ENCODE results near the gene LYZL2. TPM values are rescaled to one million over a fixed set of nuclear protein-coding genes. Genes with fewer than 3 reads are reported as not detected.
"Not testable (repeated sequence)": the region's sequence is repeated elsewhere in the genome, so short reads cannot be mapped to it uniquely, and the experiment has no call there.

The LYZL2 gene
- total RNA-seq, 1 experiment from 2014 or later: not detected

DNA sequence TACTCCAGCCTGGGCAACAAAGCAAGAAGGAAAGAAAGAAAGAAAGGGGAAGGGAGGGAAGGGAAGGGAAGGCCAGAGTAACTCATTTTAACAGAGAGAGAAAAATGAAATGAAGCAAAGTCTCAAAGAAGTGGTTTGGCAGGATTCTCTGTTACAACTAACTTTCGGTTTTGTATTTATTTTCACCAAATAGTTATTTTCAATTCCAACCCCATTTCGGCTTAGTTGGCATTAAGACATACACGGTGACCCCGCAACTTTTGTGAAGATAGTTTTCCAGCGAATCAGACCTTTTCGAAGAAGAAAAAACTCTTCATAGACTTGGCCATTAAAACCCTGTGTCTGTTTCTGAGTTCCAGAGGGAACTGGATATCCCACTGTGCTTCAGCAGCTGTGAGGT is 45.2 kb upstream of the LYZL2 start:
- intact Hi-C loops (cut with micrococcal nuclease; ENCODE audit: unreplicated experiment): no loop called here
- no peak overlapping the region for H3K4me3 Mint-ChIP-seq (ENCODE audit: unreplicated experiment)
- no peaks in the 10 kb centered on the region for H3K36me3 Mint-ChIP-seq (ENCODE audit: insufficient read depth, unreplicated experiment)
- H3K27ac Mint-ChIP-seq (ENCODE audit: unreplicated experiment): no peak overlapping the region
- no peaks in the 10 kb centered on the region for H3K36me3 ChIP-seq (ENCODE audit: control insufficient read depth, insufficient read depth, low read length)
- TF ChIP-seq CTCF (IDR thresholded peaks at IDR 0.05; ENCODE audit: insufficient read depth in 1 of 2, low read depth in 1 of 2, low read length in 1 of 2, severe bottlenecking in 1 of 2, unreplicated experiment in 1 of 2): no peak
- H3K4me1 Mint-ChIP-seq (ENCODE audit: low read depth, unreplicated experiment): no peaks in the 10 kb centered on the region
- BruUV-seq (replicated peaks): no TSS peak
- peaks cover 3% of the 10 kb centered on the region for H3K27me3 Mint-ChIP-seq (ENCODE audit: insufficient read depth, unreplicated experiment)
- no peak for DNase-seq
- ChIA-PET POLR2A (no interaction called here), CTCF (no interaction called here)
- no peak overlapping the region for H3K4me3 ChIP-seq (ENCODE audit: low read depth, low read length)
- no peaks in the 10 kb centered on the region for H3K9me3 ChIP-seq
- H3K4me1 ChIP-seq: no peaks in the 10 kb centered on the region; the same call in 1 of the 2 replicates
- no peaks in the 10 kb centered on the region for H3K27me3 ChIP-seq (replicated peaks; ENCODE audit: control insufficient read depth, insufficient read depth, low read length)
- peaks cover 6% of the 10 kb centered on the region for H3K9me3 Mint-ChIP-seq (ENCODE audit: unreplicated experiment)

DNA sequence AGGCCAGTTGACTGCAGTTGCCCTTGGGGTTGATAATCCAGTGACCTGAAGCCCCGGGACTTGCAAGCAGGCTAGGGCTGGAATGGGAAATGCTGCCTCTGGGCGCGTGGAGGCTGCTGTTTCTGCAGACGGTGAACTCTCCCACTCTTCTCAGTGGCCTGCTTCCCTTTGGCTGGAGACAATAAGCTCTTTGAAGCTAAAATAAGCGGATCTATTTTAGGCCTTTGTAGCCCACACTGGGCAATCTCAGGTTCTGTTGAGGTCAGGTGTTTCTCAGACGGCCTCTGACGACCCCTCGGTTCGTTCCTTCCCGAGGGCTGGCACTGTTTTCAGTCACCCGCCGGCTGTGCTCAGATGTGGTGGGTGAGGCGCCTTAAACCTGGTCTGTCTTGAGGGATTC is 43.7 kb upstream of the LYZL2 start:
- H3K4me3 Mint-ChIP-seq (ENCODE audit: unreplicated experiment); H3K27me3 Mint-ChIP-seq (ENCODE audit: insufficient read depth, unreplicated experiment); H3K36me3 ChIP-seq (ENCODE audit: control insufficient read depth, insufficient read depth, low read length); H3K9me3 ChIP-seq; H3K4me1 Mint-ChIP-seq (ENCODE audit: low read depth, unreplicated experiment); intact Hi-C loops (cut with micrococcal nuclease; ENCODE audit: unreplicated experiment); H3K36me3 Mint-ChIP-seq (ENCODE audit: insufficient read depth, unreplicated experiment); H3K4me3 ChIP-seq (ENCODE audit: low read depth, low read length); H3K27ac Mint-ChIP-seq (ENCODE audit: unreplicated experiment); BruUV-seq (replicated peaks); H3K4me1 ChIP-seq; CTCF ChIA-PET; H3K27me3 ChIP-seq (replicated peaks; ENCODE audit: control insufficient read depth, insufficient read depth, low read length); H3K9me3 Mint-ChIP-seq (ENCODE audit: unreplicated experiment); POLR2A ChIA-PET; DNase-seq: not testable (repeated sequence)

GRCh38 chr10:30672338-30672737 is 42.8 kb upstream of the LYZL2 start:
- H3K4me1 Mint-ChIP-seq (ENCODE audit: low read depth, unreplicated experiment); H3K9me3 ChIP-seq; H3K36me3 Mint-ChIP-seq (ENCODE audit: insufficient read depth, unreplicated experiment); H3K4me3 ChIP-seq (ENCODE audit: low read depth, low read length); H3K9me3 Mint-ChIP-seq (ENCODE audit: unreplicated experiment); CTCF ChIA-PET; H3K4me1 ChIP-seq; BruUV-seq (replicated peaks); H3K36me3 ChIP-seq (ENCODE audit: control insufficient read depth, insufficient read depth, low read length); H3K4me3 Mint-ChIP-seq (ENCODE audit: unreplicated experiment); POLR2A ChIA-PET; H3K27ac Mint-ChIP-seq (ENCODE audit: unreplicated experiment); H3K27me3 ChIP-seq (replicated peaks; ENCODE audit: control insufficient read depth, insufficient read depth, low read length); intact Hi-C loops (cut with micrococcal nuclease; ENCODE audit: unreplicated experiment); DNase-seq: not testable (repeated sequence)
- H3K27me3 Mint-ChIP-seq (ENCODE audit: insufficient read depth, unreplicated experiment): peaks cover 11% of the 10 kb centered on the region

DNA sequence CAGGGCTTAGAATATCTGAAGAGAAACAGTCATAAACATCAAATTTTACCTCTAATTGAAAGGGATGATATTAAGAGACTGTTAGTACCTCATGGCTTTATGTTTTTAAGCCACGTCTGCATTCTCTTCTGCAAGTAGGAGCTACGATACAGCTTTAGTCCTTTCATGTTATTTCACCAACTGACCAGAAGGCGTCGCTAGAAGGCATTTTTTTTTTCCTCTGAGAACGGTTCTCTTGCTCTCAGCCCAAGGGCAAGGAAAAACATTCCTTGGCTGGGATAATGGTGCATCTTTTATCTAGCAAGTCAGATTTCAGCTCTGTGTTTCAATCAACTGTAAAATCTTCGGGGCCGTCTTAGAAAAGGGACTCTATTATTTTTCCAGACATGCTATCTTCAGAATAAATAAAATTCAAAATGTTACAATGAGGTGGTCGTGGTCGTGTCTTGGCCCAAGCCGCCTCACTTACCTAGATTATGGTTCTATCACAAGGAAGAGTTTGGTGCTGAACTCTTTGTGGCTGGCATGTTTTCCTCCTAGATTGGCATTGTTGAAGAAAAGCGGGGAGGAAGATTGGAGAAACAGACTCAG is 41.6 kb upstream of the LYZL2 start:
- Mint-ChIP-seq H3K27me3 (ENCODE audit: insufficient read depth, unreplicated experiment) (peaks cover 12% of the 10 kb centered on the region), H3K27ac (ENCODE audit: unreplicated experiment) (no peak overlapping the region), H3K9me3 (ENCODE audit: unreplicated experiment) (no peaks in the 10 kb centered on the region), H3K4me3 (ENCODE audit: unreplicated experiment) (no peak overlapping the region), H3K36me3 (ENCODE audit: insufficient read depth, unreplicated experiment) (no peaks in the 10 kb centered on the region), H3K4me1 (ENCODE audit: low read depth, unreplicated experiment) (no peaks in the 10 kb centered on the region)
- intact Hi-C loops (cut with micrococcal nuclease; ENCODE audit: unreplicated experiment): loop anchor here (1.0 kb wide), 1 partner anchor 16 kb away; no protein-coding TSS in a partner anchor
- ChIA-PET POLR2A (no interaction called here), CTCF (interaction anchor here (0.6 to 1.6 kb wide), 11 partner anchors 10 to 370 kb away, joined by 3 to 18 read pairs (median 4); partner anchors contain the start of gene ZNF438)
- Histone ChIP-seq H3K36me3 (ENCODE audit: control insufficient read depth, insufficient read depth, low read length) (no peaks in the 10 kb centered on the region), H3K9me3 (no peaks in the 10 kb centered on the region), H3K4me1 (no peaks in the 10 kb centered on the region; the same call in 1 of the 2 replicates), H3K4me3 (ENCODE audit: low read depth, low read length) (no peak overlapping the region), H3K27me3 (replicated peaks; ENCODE audit: control insufficient read depth, insufficient read depth, low read length) (no peaks in the 10 kb centered on the region)
- TF ChIP-seq CTCF (IDR thresholded peaks at IDR 0.05; ENCODE audit: insufficient read depth in 1 of 2, low read depth in 1 of 2, low read length in 1 of 2, severe bottlenecking in 1 of 2, unreplicated experiment in 1 of 2): peak; percentile 81 to 86
- BruUV-seq (replicated peaks): no TSS peak
- peak; percentile 58 to 68 for DNase-seq

- H3K27me3 ChIP-seq (replicated peaks; ENCODE audit: control insufficient read depth, insufficient read depth, low read length); H3K9me3 Mint-ChIP-seq (ENCODE audit: unreplicated experiment); H3K4me3 ChIP-seq (ENCODE audit: low read depth, low read length); H3K4me1 Mint-ChIP-seq (ENCODE audit: low read depth, unreplicated experiment); POLR2A ChIA-PET; BruUV-seq (replicated peaks); intact Hi-C loops (cut with micrococcal nuclease; ENCODE audit: unreplicated experiment); H3K4me3 Mint-ChIP-seq (ENCODE audit: unreplicated experiment); H3K9me3 ChIP-seq; H3K4me1 ChIP-seq; H3K36me3 Mint-ChIP-seq (ENCODE audit: insufficient read depth, unreplicated experiment); CTCF ChIA-PET; DNase-seq; H3K36me3 ChIP-seq (ENCODE audit: control insufficient read depth, insufficient read depth, low read length); H3K27ac Mint-ChIP-seq (ENCODE audit: unreplicated experiment): not testable (repeated sequence)
- H3K27me3 Mint-ChIP-seq (ENCODE audit: insufficient read depth, unreplicated experiment): peaks cover 20% of the 10 kb centered on the region
Observed at GRCh38 chr10:30667982-30668381, 38.4 kb upstream of the LYZL2 start.

DNA sequence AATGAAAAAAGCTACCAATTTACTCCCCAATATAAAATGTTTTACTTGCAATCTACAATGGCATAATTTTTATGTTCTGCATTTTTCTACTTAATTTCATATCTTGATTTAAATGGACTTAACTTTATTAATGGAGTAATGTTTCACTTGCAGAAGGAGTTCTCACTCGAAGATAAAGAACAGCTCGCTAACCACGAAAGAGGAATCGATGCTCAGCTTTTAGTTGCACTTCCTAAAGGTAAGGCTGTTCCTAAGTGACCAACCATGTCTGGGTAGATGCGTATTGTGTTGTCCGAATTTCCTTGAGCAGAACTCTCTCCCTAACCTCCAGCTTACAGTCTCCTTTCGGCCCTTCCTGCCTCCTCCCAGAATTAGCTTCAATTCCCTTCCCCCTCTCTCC is 33.9 kb upstream of the LYZL2 start:
- BruUV-seq (replicated peaks); H3K27ac Mint-ChIP-seq (ENCODE audit: unreplicated experiment); H3K9me3 Mint-ChIP-seq (ENCODE audit: unreplicated experiment); intact Hi-C loops (cut with micrococcal nuclease; ENCODE audit: unreplicated experiment); H3K27me3 ChIP-seq (replicated peaks; ENCODE audit: control insufficient read depth, insufficient read depth, low read length); DNase-seq; H3K4me1 Mint-ChIP-seq (ENCODE audit: low read depth, unreplicated experiment); CTCF ChIA-PET; H3K36me3 ChIP-seq (ENCODE audit: control insufficient read depth, insufficient read depth, low read length); H3K4me1 ChIP-seq; H3K4me3 ChIP-seq (ENCODE audit: low read depth, low read length); H3K9me3 ChIP-seq; H3K36me3 Mint-ChIP-seq (ENCODE audit: insufficient read depth, unreplicated experiment); POLR2A ChIA-PET; H3K4me3 Mint-ChIP-seq (ENCODE audit: unreplicated experiment): not testable (repeated sequence)
- H3K27me3 Mint-ChIP-seq (ENCODE audit: insufficient read depth, unreplicated experiment): peaks cover 17% of the 10 kb centered on the region
